Astrocyte of the spinal cord (primary cell): ENCODE data around the gene ARPC5.

Experiments used
- DNase-seq: peaks from one replicate; pipeline ENCODE4 v3.0.0; 2011; ENCODE audit warnings: low read depth, low spot score
- H3K4me3 ChIP-seq: 2 replicates; pipeline ENCODE4 v1.5.1; 2011; ENCODE audit warnings: low read depth, mild to moderate bottlenecking, low read length, moderate library complexity
- in situ Hi-C: cut with HindIII; loops from 2 replicates; pipeline ENCODE4 v1.10.0; 2017; ENCODE audit warnings: low sequenced_read_pairs
- TF ChIP-seq, protein P1 (sequence below): IDR thresholded peaks from 2 replicates; pipeline ENCODE4 v1.5.1; 2012; ENCODE audit warnings: low read depth, mild to moderate bottlenecking, low read length, inconsistent platforms

The ARPC5 gene

DNA sequence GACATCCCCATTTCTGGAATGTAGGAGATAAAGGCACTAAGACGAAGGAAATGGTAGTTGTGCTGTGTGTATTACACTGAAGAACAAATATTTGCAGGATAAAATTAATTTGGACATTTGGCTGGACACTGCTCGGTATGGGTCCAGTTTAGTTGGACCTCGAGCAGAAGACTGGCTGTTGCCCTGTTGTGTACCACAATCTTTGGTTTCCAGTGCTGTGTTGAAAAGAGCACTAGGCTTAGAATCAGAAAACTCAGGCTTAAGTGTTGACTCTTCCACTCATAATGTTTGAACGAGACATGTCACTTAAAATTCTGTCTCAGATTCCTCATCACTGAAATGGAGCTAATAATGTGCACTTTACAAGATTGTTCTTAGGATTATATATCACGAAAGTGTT is 1.2 kb upstream of the ARPC5 start:
- DNase-seq, result no peak
- peak overlapping the region; percentile 67 for H3K4me3 ChIP-seq
- TF ChIP-seq, protein P1, sequence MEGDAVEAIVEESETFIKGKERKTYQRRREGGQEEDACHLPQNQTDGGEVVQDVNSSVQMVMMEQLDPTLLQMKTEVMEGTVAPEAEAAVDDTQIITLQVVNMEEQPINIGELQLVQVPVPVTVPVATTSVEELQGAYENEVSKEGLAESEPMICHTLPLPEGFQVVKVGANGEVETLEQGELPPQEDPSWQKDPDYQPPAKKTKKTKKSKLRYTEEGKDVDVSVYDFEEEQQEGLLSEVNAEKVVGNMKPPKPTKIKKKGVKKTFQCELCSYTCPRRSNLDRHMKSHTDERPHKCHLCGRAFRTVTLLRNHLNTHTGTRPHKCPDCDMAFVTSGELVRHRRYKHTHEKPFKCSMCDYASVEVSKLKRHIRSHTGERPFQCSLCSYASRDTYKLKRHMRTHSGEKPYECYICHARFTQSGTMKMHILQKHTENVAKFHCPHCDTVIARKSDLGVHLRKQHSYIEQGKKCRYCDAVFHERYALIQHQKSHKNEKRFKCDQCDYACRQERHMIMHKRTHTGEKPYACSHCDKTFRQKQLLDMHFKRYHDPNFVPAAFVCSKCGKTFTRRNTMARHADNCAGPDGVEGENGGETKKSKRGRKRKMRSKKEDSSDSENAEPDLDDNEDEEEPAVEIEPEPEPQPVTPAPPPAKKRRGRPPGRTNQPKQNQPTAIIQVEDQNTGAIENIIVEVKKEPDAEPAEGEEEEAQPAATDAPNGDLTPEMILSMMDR, result no peak
- in situ Hi-C loops, result no loop called here

DNA sequence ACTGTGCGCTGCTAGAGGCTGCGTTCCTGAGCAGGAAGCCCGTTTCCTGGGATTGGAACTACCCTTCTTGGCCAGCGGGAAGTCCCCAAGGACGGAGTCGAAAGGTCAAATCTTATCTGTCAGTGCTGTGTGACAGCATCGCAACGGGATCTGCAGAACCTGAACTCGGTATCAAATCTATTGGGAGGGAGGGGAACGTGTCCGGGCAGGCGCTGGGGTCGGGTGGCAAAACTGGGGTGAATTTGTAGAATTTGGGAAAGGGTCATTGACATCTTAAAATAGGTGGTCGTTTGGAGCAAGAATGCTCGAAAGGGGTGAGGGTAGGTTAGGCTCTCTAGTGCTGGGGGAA is 725 bp upstream of the ARPC5 start:
- H3K4me3 ChIP-seq, result peak overlapping the region; percentile 67
- DNase-seq, result no peak
- in situ Hi-C loops, result no loop called here
- TF ChIP-seq, protein P1, result no peak

DNA sequence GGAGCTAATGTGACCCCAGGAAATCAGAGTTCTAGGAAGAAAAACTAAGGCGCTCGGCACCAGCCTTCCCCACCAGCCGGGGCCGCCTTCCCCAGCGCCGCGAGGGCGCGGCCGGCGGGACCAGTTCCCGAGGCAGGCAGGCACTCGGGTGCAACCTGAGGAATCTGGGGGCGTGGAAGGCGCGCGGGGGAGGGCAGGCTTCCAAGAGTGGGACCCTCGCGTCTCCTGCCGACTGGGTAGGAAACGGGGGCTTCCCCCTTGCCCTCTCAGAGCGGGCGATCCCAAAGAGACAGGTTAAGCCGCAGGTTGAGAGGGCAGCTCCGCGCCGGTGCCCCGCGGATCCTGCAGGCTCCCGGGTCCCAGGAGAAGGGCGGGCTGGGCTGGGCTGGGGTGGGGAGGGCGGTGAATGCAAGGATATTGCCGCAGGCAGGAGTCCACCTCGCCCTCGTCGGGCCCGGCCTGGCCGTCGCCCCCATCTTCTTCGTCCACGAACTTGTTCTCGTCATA is 431 bp downstream of the ARPC5 start:
- H3K4me3 ChIP-seq, result peak overlapping the region; percentile 92
- TF ChIP-seq, protein P1, result no peak
- in situ Hi-C loops, result no loop called here
- DNase-seq, result no peak

DNA sequence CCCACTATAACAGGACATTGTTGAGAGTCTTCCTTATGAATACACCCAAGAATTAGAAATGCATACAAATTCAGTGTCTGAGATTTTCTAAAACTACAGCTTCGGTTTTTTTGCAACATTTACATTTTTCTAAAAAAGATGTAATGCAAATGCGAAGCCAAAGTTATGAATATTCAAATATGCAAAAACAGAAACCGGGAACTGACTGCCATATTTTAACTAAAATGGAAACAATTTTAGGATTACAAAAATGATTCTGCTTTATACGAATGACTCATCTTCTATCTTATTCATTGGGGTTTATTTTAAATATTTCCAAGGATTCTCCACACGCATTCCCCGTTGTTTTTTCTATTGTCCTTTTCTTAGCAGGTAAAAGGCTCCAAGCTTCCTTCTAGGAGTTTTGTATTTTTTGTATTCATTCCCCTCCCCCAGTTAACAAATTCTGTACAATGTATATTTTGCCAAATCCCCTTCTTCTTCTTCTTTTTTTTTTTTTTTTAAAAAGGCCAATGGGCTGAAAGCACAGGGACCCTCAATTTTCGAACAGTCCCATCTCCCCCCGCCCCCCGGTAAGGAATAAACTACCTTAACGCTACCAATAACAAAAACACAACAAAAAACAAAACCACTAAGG is 1.0 kb downstream of the ARPC5 start:
- H3K4me3 ChIP-seq, result peak overlapping the region; percentile 92
- in situ Hi-C loops, result no loop called here
- no peak for DNase-seq
- TF ChIP-seq, protein P1, result no peak

DNA sequence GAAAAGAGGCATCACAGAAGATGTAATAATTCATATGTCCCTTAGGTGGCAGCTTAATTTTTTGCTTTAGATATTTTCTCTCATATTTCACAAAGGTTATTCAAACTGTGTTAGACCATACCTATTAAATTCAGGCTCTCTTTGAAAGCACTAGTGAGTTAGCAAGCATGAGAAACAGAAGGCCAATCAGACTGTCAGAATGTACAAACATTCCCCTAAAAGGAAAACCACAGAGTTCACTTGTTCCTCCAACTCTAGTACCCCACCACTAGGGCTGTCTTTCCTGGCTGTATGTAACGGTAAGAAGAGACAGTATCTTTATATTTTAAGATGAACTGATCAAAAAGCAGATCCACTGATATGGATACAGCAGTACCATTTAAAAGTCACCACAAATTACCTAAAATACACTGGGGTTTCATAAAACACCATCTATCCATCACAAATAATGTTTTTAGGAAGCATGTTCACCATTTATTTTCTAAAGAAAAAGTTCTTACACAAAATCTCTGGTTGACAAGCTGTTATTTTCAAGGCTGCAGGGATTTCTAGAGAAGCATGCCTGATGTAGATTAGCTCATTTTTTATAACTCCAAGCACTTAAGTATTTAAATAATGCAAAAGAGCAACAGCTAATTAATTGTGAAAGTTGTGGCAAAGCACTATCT is 1.8 kb downstream of the ARPC5 start:
- TF ChIP-seq, protein P1, result peak; percentile 52
- H3K4me3 ChIP-seq, result peak overlapping the region; percentile 92
- peak; percentile 91 for DNase-seq
- in situ Hi-C loops, result no loop called here

DNA sequence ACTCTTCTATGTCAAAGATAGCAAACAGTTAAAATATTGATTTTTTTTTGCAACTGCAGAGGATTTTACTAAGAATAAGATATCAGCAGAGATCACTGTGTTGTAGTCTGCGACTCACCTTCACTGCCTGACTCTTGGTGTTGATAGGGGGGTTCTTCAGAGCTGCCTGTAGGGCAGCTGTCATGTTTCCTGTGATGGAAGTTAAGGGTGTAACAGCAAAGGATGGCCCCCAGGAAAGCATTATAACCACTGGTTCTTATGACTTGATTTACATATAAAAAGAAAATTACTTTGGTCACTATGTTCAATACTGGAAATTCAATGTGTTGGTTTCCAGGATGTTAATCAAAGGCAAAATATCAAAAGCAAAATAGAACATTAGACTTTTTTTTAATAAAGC is 2.6 kb downstream of the ARPC5 start:
- DNase-seq, result no peak

More for the DNA sequence above, 2.6 kb downstream of the ARPC5 start:
- TF ChIP-seq, protein P1, result no peak
- peak overlapping the region; percentile 92 for H3K4me3 ChIP-seq
- in situ Hi-C loops, result no loop called here
